Neural cell (in vitro differentiated cells): ENCODE results near the gene CMC1.

ENCODE experiments used
- CTCF ChIP-seq: fragments of 450-650 bp; IDR thresholded peaks from 2 replicates; pipeline ENCODE4 v1.5.1; 2014; ENCODE audit warnings: antibody characterized with exemption, mild to moderate bottlenecking, moderate library complexity; ENCODE audit not compliant: poor library complexity, severe bottlenecking
- EP300 ChIP-seq: fragments of 450-650 bp; conservative IDR thresholded peaks from 2 replicates; pipeline ENCODE4 v1.6.1; 2014; ENCODE audit warnings: antibody characterized with exemption, mild to moderate bottlenecking, moderate library complexity; ENCODE audit not compliant: poor library complexity, severe bottlenecking
- EZH2 ChIP-seq: fragments of 200-600, 300-800 bp; shearing (Covaris generic), sonication (generic); IDR thresholded peaks from 2 replicates; pipeline ENCODE4 v1.6.1; 2014; ENCODE audit warnings: antibody characterized with exemption, low read length, borderline replicate concordance, mild to moderate bottlenecking; ENCODE audit not compliant: insufficient read depth, poor library complexity, severe bottlenecking
- MXI1 ChIP-seq: fragments of 450-650 bp; conservative IDR thresholded peaks from 2 replicates; pipeline ENCODE4 v1.6.1; 2014; ENCODE audit warnings: antibody characterized with exemption, mild to moderate bottlenecking; ENCODE audit not compliant: poor library complexity, severe bottlenecking
- POLR2AphosphoS5 ChIP-seq: IDR thresholded peaks from 2 replicates; pipeline ENCODE4 v1.6.1; 2012
- SMC3 ChIP-seq: fragments of 450-650 bp; conservative IDR thresholded peaks from 2 replicates; pipeline ENCODE4 v1.6.1; 2014; ENCODE audit warnings: antibody characterized with exemption, mild to moderate bottlenecking, moderate library complexity; ENCODE audit not compliant: poor library complexity
- TAF1 ChIP-seq: IDR thresholded peaks from 2 replicates; pipeline ENCODE4 v1.6.1; 2012; ENCODE audit warnings: low read depth

- no peak for TF ChIP-seq EZH2
- no peak for TF ChIP-seq MXI1
- TF ChIP-seq CTCF = no peak
- no peak for TF ChIP-seq SMC3
- no peak for TF ChIP-seq POLR2AphosphoS5
- TF ChIP-seq TAF1 = no peak
- TF ChIP-seq EP300 = no peak
These were observed 9.6 kb downstream of the CMC1 start for GRCh38 chr3:28250999-28251398.
